Epithelial cell of proximal tubule (primary cell): ENCODE results near the gene AGAP3. TPM values are rescaled to one million over a fixed set of nuclear protein-coding genes. Genes with fewer than 3 reads are reported as not detected.
A peak's percentile ranks its signal among the peaks of the same experiment; 100 is the strongest.

Experiments used
- DNase-seq: peaks from one replicate; pipeline ENCODE4 v3.0.0-alpha.2; 2011; ENCODE audit warnings: low read depth
- H3K4me3 ChIP-seq: 2 replicates; pipeline ENCODE4 v1.5.1; 2011; ENCODE audit warnings: low read depth, mild to moderate bottlenecking, low read length
- CTCF ChIP-seq: conservative IDR thresholded peaks from 2 replicates; pipeline ENCODE4 v1.5.1; 2012; ENCODE audit warnings: low read depth, mild to moderate bottlenecking, low read length
- total RNA-seq: library from RNA; depleted of rRNA; stranded (reverse); fragments of >200 nt; gene quantifications from 2 replicates; pipeline ENCODE4 v1.2.3, GENCODE V29; 2015

The AGAP3 gene
- total RNA-seq, 1 donor from 2014 or later, result 60.1 TPM

GRCh38 chr7:151123158-151123821 is 37.0 kb downstream of the AGAP3 start:
- H3K4me3 ChIP-seq, result no peak overlapping the region
- DNase-seq, result no peak
- TF ChIP-seq CTCF, result no peak

- H3K4me3 ChIP-seq, result no peak overlapping the region
- no peak for DNase-seq
- TF ChIP-seq CTCF, result peak; percentile 99
Measured at GRCh38 chr7:151123822-151124464, 37.7 kb downstream of the AGAP3 start.

- no peak for TF ChIP-seq CTCF
- no peak overlapping the region for H3K4me3 ChIP-seq
- no peak for DNase-seq
Measured at GRCh38 chr7:151124481-151124880, 38.2 kb downstream of the AGAP3 start.

GRCh38 chr7:151124899-151125399 is 38.7 kb downstream of the AGAP3 start:
- TF ChIP-seq CTCF, result no peak
- H3K4me3 ChIP-seq, result no peak overlapping the region
- no peak for DNase-seq

- H3K4me3 ChIP-seq, result no peak overlapping the region
Measured at GRCh38 chr7:151125470-151125845, 39.2 kb downstream of the AGAP3 start.

GRCh38 chr7:151125846-151126481 is 39.7 kb downstream of the AGAP3 start:
- H3K4me3 ChIP-seq, result no peak overlapping the region
- TF ChIP-seq CTCF, result no peak
- no peak for DNase-seq

More at GRCh38 chr7:151125470-151125845, 39.2 kb downstream of the AGAP3 start:
- DNase-seq, result no peak
- no peak for TF ChIP-seq CTCF
